CD8-positive, alpha-beta memory T cell (primary cell): Measurements from ENCODE around the gene EZR. TPM values are rescaled to one million over a fixed set of nuclear protein-coding genes. Genes with fewer than 3 reads are reported as not detected.

Source experiments
- CTCF ChIA-PET: fragments of 350-600 bp; sonication (Branson Sonifier 250); formaldehyde crosslinking; loops from one replicate; lab custom pipeline; 2021; ENCODE audit warnings: antibody characterized with exemption; lab: Charles Lee
- POLR2A ChIA-PET: fragments of 350-600 bp; sonication (Branson Sonifier 250); formaldehyde crosslinking; loops from one replicate; lab custom pipeline; 2021; ENCODE audit warnings: antibody characterized with exemption; lab: Charles Lee
- DNase-seq, 5 donors: peaks; one replicate each; pipeline versions ENCODE4 v3.0.0 to v3.0.0-alpha.2; 2020 to 2022; ENCODE audit warnings: mixed read lengths in 1 of 5
- H3K27ac ChIP-seq: one replicate; pipeline ENCODE4 v1.7.0; 2013; ENCODE audit warnings: low read depth, mild to moderate bottlenecking, low read length, moderate library complexity
- H3K27me3 ChIP-seq: 2 replicates; pipeline ENCODE4 v1.7.0; 2013; ENCODE audit warnings: low read length, mild to moderate bottlenecking; ENCODE audit not compliant: insufficient read depth, poor library complexity, severe bottlenecking
- H3K36me3 ChIP-seq: 2 replicates; pipeline ENCODE4 v1.7.0; 2013; ENCODE audit warnings: mild to moderate bottlenecking, low read length, moderate library complexity; ENCODE audit not compliant: insufficient read depth
- H3K4me1 ChIP-seq: 2 replicates; pipeline ENCODE4 v1.7.0; 2013; ENCODE audit warnings: mild to moderate bottlenecking, low read length, moderate library complexity; ENCODE audit not compliant: insufficient read depth
- H3K4me3 ChIP-seq: 2 replicates; pipeline ENCODE4 v1.7.0; 2013; ENCODE audit warnings: mild to moderate bottlenecking, low read length
- H3K9me3 ChIP-seq: 2 replicates; pipeline ENCODE4 v1.7.0; 2013; ENCODE audit warnings: mild to moderate bottlenecking, low read length
- H3K27ac Mint-ChIP-seq, 8 donors: one replicate each; pipeline ENCODE4 v1.8.0; 2020 to 2021; ENCODE audit warnings: mixed read lengths in 8 of 8, mild to moderate bottlenecking in 6 of 8, inconsistent platforms in 3 of 8, moderate library complexity in 3 of 8
- H3K27me3 Mint-ChIP-seq, 2 donors: one replicate each; pipeline ENCODE4 v1.8.0; 2020 to 2021; ENCODE audit warnings: mixed read lengths in 2 of 2, mild to moderate bottlenecking in 1 of 2, moderate library complexity in 1 of 2
- H3K36me3 Mint-ChIP-seq, 3 donors: one replicate each; pipeline ENCODE4 v1.8.0; 2020 to 2021; ENCODE audit warnings: mixed read lengths in 3 of 3, inconsistent platforms in 1 of 3, mild to moderate bottlenecking in 1 of 3
- H3K4me1 Mint-ChIP-seq, 3 donors: one replicate each; pipeline ENCODE4 v1.8.0; 2020 to 2021; ENCODE audit warnings: mixed read lengths in 3 of 3, inconsistent platforms in 1 of 3, mild to moderate bottlenecking in 1 of 3
- H3K4me3 Mint-ChIP-seq, 7 donors: one replicate each; pipeline ENCODE4 v1.8.0; 2020 to 2021; ENCODE audit warnings: mixed read lengths in 7 of 7, mild to moderate bottlenecking in 6 of 7, moderate library complexity in 4 of 7, inconsistent platforms in 2 of 7
- H3K9me3 Mint-ChIP-seq, 5 donors: one replicate each; pipeline ENCODE4 v1.8.0; 2020 to 2022; ENCODE audit warnings: mixed read lengths in 5 of 5, mild to moderate bottlenecking in 3 of 5, moderate library complexity in 2 of 5, inconsistent platforms in 1 of 5
- polyA plus RNA-seq: library from polyadenylated mRNA; unstranded; fragments of 300-500 nt; fragmentation: Illumina TruSeq; gene quantifications from one replicate; pipeline ENCODE4 v1.2.3, GENCODE V29; 2021
- total RNA-seq, 2 experiments: library from RNA; stranded (reverse); gene quantifications; one replicate each; pipeline ENCODE4 v1.2.3, GENCODE V29; 2021

EZR gene
- total and polyA plus RNA-seq, 3 experiments from 2014 or later, result 296 to 325 (median 299) TPM

GRCh38 chr6:158799051-158799792, 19.9 kb downstream of the EZR start:
- H3K4me1 ChIP-seq, result peaks cover 84% of the 10 kb centered on the region
- H3K4me1 Mint-ChIP-seq, result peaks cover 91 to 98% (median 97%) of the 10 kb centered on the region in 3 donors
- H3K9me3 ChIP-seq, result no peaks in the 10 kb centered on the region
- H3K27me3 Mint-ChIP-seq, result no peaks in the 10 kb centered on the region
- H3K27ac ChIP-seq, result no peak overlapping the region
- POLR2A ChIA-PET, result interaction anchor here (0.6 to 2.6 kb wide), 3 partner anchors 9 to 806 kb away, joined by 4 to 7 read pairs (median 5); no protein-coding TSS in a partner anchor
- no peak overlapping the region for H3K4me3 ChIP-seq
- H3K27ac Mint-ChIP-seq, result peak overlapping the region; percentile 66 to 89 (median 84)
- H3K36me3 Mint-ChIP-seq, result peaks cover 0 to 75% (median 7%) of the 10 kb centered on the region in 3 donors
- DNase-seq, result no peak
- H3K4me3 Mint-ChIP-seq, result peak overlapping the region; percentile 3 to 80 (median 57)
- H3K27me3 ChIP-seq, result no peaks in the 10 kb centered on the region
- CTCF ChIA-PET, result interaction anchor here (1.0 to 4.9 kb wide), 7 partner anchors 10 to 174 kb away, joined by 3 to 20 read pairs (median 7); no protein-coding TSS in a partner anchor
- no peaks in the 10 kb centered on the region for H3K9me3 Mint-ChIP-seq
- H3K36me3 ChIP-seq, result peaks cover 8% of the 10 kb centered on the region

- peak overlapping the region in 7 of 8 donors; percentile 71 to 88 (median 82) for H3K27ac Mint-ChIP-seq
- Histone ChIP-seq H3K27me3 (no peaks in the 10 kb centered on the region), H3K36me3 (peaks cover 8% of the 10 kb centered on the region), H3K9me3 (no peaks in the 10 kb centered on the region), H3K4me1 (peaks cover 88% of the 10 kb centered on the region), H3K27ac (no peak overlapping the region), H3K4me3 (no peak overlapping the region)
- H3K27me3 Mint-ChIP-seq, result no peaks in the 10 kb centered on the region
- DNase-seq, result no peak
- POLR2A ChIA-PET, result interaction anchor here (1.3 kb wide), 1 partner anchor 15 kb away, joined by 3 read pairs; no protein-coding TSS in a partner anchor
- H3K9me3 Mint-ChIP-seq, result no peaks in the 10 kb centered on the region
- peaks cover 0 to 74% (median 7%) of the 10 kb centered on the region in 3 donors for H3K36me3 Mint-ChIP-seq
- peak overlapping the region in 3 of 7 donors; percentile 40 to 80 (median 69) for H3K4me3 Mint-ChIP-seq
- H3K4me1 Mint-ChIP-seq, result peaks cover 92 to 98% (median 97%) of the 10 kb centered on the region in 3 donors
- CTCF ChIA-PET, result interaction anchor here (0.6 to 4.9 kb wide), 5 partner anchors 9 to 571 kb away, joined by 3 to 20 read pairs (median 7); no protein-coding TSS in a partner anchor
Measured at GRCh38 chr6:158798311-158798710, 20.9 kb downstream of the EZR start.

GRCh38 chr6:158797331-158798310, 21.5 kb downstream of the EZR start:
- POLR2A ChIA-PET, result interaction anchor here (1.3 kb wide), 1 partner anchor 16 kb away, joined by 3 read pairs; no protein-coding TSS in a partner anchor
- H3K4me3 ChIP-seq, result no peak overlapping the region

GRCh38 chr6:158796353-158796752, 22.8 kb downstream of the EZR start:
- Histone ChIP-seq H3K9me3 (no peaks in the 10 kb centered on the region), H3K27me3 (no peaks in the 10 kb centered on the region), H3K4me3 (no peak overlapping the region), H3K27ac (no peak overlapping the region), H3K36me3 (peaks cover under 1% of the 10 kb centered on the region), H3K4me1 (peaks cover 70% of the 10 kb centered on the region)
- ChIA-PET CTCF (interaction anchor here (1.1 to 1.7 kb wide), 6 partner anchors 11 to 339 kb away, joined by 3 to 6 read pairs (median 4); no protein-coding TSS in a partner anchor), POLR2A (interaction anchor here (0.5 to 1.0 kb wide), 3 partner anchors 17 to 75 kb away, joined by 3 to 4 read pairs (median 4); partner anchors contain the start of gene EZR)
- H3K9me3 Mint-ChIP-seq, result no peaks in the 10 kb centered on the region
- H3K27ac Mint-ChIP-seq, result peak overlapping the region; percentile 25 to 90 (median 80)
- peaks cover 0 to 68% (median 2%) of the 10 kb centered on the region in 3 donors for H3K36me3 Mint-ChIP-seq
- H3K4me1 Mint-ChIP-seq, result peaks cover 83 to 97% (median 94%) of the 10 kb centered on the region in 3 donors
- DNase-seq, result peak in 1 of 5 donors; percentile 33
- H3K27me3 Mint-ChIP-seq, result no peaks in the 10 kb centered on the region
- peak overlapping the region; percentile 0 to 80 (median 52) for H3K4me3 Mint-ChIP-seq

More at GRCh38 chr6:158797331-158798310, 21.5 kb downstream of the EZR start:
- peaks cover 81% of the 10 kb centered on the region for H3K4me1 ChIP-seq
- DNase-seq, result no peak
- Mint-ChIP-seq H3K4me1 (peaks cover 89 to 97% (median 95%) of the 10 kb centered on the region in 3 donors), H3K27me3 (no peaks in the 10 kb centered on the region), H3K36me3 (peaks cover 0 to 74% (median 7%) of the 10 kb centered on the region in 3 donors), H3K9me3 (no peaks in the 10 kb centered on the region), H3K27ac (peak overlapping the region; percentile 68 to 88 (median 76)), H3K4me3 (peak overlapping the region in 6 of 7 donors; percentile 8 to 62 (median 48))
- H3K27ac ChIP-seq, result no peak overlapping the region
- H3K36me3 ChIP-seq, result peaks cover 8% of the 10 kb centered on the region
- H3K9me3 ChIP-seq, result no peaks in the 10 kb centered on the region
- CTCF ChIA-PET, result interaction anchor here (0.6 to 4.9 kb wide), 6 partner anchors 8 to 570 kb away, joined by 3 to 20 read pairs (median 4); no protein-coding TSS in a partner anchor
- H3K27me3 ChIP-seq, result no peaks in the 10 kb centered on the region

GRCh38 chr6:158795516-158795915, 23.7 kb downstream of the EZR start:
- ChIA-PET CTCF (interaction anchor here (0.9 to 7.8 kb wide), 9 partner anchors 8 to 340 kb away, joined by 3 to 41 read pairs (median 4); no protein-coding TSS in a partner anchor), POLR2A (interaction anchor here (1.0 to 1.5 kb wide), 3 partner anchors 10 to 24 kb away, joined by 3 to 5 read pairs (median 4); partner anchors contain the start of gene EZR)
- Mint-ChIP-seq H3K4me1 (peaks cover 83 to 97% (median 94%) of the 10 kb centered on the region in 3 donors), H3K27me3 (no peaks in the 10 kb centered on the region), H3K9me3 (no peaks in the 10 kb centered on the region), H3K27ac (peak overlapping the region; percentile 62 to 90 (median 84)), H3K4me3 (peak overlapping the region in 6 of 7 donors; percentile 51 to 80 (median 58)), H3K36me3 (peaks cover 0 to 68% (median 7%) of the 10 kb centered on the region in 3 donors)
- H3K9me3 ChIP-seq, result no peaks in the 10 kb centered on the region
- DNase-seq, result no peak
- no peak overlapping the region for H3K27ac ChIP-seq
- H3K4me3 ChIP-seq, result no peak overlapping the region
- no peaks in the 10 kb centered on the region for H3K27me3 ChIP-seq
- no peaks in the 10 kb centered on the region for H3K36me3 ChIP-seq
- peaks cover 75% of the 10 kb centered on the region for H3K4me1 ChIP-seq

- Mint-ChIP-seq H3K4me3 (peak overlapping the region in 5 of 7 donors; percentile 7 to 63 (median 49)), H3K27me3 (peaks cover 0 to 2% of the 10 kb centered on the region in 2 donors), H3K9me3 (no peaks in the 10 kb centered on the region), H3K27ac (peak overlapping the region; percentile 51 to 93 (median 80)), H3K36me3 (peaks cover 0 to 69% (median 5%) of the 10 kb centered on the region in 3 donors), H3K4me1 (peaks cover 80 to 96% (median 93%) of the 10 kb centered on the region in 3 donors)
- H3K27me3 ChIP-seq, result no peaks in the 10 kb centered on the region
- ChIA-PET POLR2A (interaction anchor here (0.9 to 1.7 kb wide), 4 partner anchors 15 to 76 kb away, joined by 4 to 6 read pairs (median 4); partner anchors contain the start of gene EZR), CTCF (interaction anchor here (0.6 to 7.8 kb wide), 22 partner anchors 8 to 316 kb away, joined by 3 to 41 read pairs (median 4); partner anchors contain the start of gene EZR)
- DNase-seq, result peak in 1 of 5 donors; percentile 46
- no peaks in the 10 kb centered on the region for H3K9me3 ChIP-seq
- H3K4me3 ChIP-seq, result no peak overlapping the region
- peaks cover 74% of the 10 kb centered on the region for H3K4me1 ChIP-seq
- no peak overlapping the region for H3K27ac ChIP-seq
- H3K36me3 ChIP-seq, result peaks cover 5% of the 10 kb centered on the region
Measured at GRCh38 chr6:158793432-158793831, 25.7 kb downstream of the EZR start.
